GM11168 (cell line): ENCODE results near the gene MED31.
"Not testable (repeated sequence)": the region's sequence is repeated elsewhere in the genome, so short reads cannot be mapped to it uniquely, and the experiment has no call there.

Experiments
- in situ Hi-C: fragments of 300-500 bp; cut with MboI; formaldehyde crosslinking; loops from one replicate; pipeline ENCODE4 v1.12.0; 2022; ENCODE audit warnings: low sequenced_read_pairs; ENCODE audit not compliant: unreplicated experiment

MED31 gene

DNA sequence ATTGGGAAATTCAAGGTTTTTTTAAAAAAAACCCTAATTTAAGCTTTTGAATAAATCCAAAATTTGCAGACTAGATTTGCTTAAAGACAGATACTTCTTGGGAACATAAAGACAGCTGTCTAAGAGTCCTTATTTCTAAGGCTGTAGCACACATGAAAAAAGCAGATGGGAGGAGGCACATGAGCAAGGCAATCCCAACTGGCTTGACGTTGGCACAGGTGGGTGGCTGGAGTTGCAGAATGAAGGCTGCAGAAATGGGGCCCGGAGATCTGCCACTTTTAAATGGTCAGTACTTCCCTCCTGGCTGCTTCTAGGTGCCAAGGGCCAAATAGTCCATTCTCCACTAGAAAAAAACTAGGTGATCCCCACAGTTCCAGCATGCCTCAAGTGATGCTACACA is 15.3 kb downstream of the MED31 start:
- in situ Hi-C loops = no loop called here

DNA sequence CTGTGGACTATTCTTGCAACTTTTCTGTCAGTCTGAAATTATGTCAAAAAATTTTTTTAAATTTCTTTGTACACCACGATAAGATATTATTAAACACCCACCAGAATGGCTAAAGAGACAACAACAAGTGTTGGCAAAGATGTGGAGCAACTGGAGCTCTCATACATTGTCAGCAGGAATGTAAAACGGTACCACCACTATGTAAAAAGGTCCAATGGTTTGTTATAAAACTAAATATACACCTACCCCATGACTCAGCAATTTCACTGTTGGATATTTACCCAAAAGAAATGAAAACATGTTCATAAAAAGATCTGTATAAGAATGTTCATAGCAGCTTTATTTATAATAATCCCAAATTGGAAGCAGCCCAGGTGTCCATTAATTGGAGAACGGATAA is 18.1 kb downstream of the MED31 start:
- in situ Hi-C loops = no loop called here

DNA sequence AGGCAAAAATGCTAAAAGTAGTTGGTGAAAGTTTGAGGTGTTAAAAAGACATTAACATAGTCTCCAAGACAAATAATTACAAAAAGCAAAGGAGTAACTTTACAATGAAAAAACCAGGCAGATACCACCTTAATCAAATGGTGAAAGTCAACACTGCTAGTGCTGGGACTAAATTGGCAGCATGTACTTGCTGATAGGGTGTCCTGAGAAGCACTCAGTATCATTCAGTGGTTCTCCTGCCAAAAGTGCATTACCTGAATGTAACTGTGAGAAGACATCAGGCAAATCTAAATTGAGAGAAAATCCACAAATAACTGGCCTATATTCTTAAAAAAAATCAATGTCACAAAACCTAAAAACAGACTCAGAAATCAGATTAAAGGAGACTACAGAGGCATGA is 18.9 kb downstream of the MED31 start:
- in situ Hi-C loops = no loop called here

DNA sequence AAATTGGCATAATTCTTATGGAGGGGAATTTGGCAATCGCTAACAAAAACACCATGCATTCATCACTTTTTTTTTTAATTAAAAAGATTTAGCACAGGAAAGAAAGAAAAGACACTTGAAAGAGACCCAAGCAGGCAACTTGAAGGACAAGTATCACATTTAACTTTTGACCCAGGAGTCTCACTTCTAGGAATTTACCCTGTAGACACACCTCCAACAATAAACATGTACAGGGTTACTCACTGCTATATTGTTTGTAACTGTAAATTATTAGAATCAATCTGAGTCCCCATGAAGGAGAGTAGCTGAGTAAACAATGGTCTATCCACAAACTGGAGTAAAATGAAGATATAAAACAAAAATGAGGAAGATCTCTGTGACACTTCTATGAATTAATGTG is 21.0 kb downstream of the MED31 start:
- in situ Hi-C loops = no loop called here

DNA sequence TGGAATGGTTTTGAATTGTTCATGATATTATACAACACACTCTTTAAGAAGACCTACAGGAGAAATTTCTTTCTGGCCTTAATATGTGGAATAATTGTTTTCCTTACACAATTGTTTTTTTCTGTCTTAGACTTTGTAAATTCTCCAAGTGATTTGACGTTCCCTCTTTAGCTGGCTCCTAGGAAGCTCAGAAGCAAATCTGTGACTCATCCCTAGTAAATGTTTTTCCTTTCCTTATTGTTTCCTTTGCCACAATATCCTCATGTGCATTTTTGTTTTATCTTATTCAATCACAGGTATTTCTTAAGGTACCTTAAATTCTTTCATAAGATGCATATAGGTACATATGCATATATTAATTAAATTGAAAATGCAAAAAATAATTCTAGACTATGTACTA is 24.4 kb downstream of the MED31 start:
- in situ Hi-C loops = no loop called here

DNA sequence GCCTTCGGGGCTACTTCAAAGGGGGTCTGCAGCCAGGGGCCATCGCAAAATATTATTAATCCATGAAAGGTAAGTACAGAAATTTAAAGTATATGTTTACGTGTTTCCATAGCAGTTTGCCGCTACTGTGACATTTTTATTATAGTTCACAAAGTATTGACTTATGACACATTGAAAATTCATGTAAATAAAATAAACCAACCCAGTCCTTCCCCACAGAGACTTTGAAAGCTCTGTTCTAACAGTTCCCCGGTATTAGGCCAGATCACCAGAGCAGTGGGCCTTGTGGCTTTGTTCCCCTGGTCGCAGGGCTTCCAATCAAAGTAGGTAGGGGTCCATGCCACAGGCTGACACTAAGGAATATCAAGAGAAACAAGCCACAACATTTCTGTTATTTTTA is 24.8 kb downstream of the MED31 start:
- in situ Hi-C loops = no loop called here

DNA sequence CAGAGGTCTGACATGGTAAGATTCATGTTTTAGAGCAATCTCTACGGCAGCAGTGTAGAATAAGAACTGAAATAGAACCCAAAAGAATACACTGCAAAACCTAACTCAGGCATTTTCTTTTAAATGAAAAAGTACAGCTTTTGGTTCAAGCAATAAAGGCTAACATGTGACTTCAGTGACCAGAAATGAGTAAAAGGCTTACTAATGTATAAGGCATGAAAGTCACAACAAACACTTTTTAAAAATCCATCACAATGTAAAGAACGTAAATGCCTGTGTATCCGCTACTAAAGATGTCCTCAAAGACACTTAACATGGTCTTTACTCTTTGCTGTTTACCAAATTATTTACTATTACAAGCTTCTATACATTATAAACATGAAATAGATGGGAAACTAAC is 27.5 kb downstream of the MED31 start:
- in situ Hi-C loops = no loop called here

DNA sequence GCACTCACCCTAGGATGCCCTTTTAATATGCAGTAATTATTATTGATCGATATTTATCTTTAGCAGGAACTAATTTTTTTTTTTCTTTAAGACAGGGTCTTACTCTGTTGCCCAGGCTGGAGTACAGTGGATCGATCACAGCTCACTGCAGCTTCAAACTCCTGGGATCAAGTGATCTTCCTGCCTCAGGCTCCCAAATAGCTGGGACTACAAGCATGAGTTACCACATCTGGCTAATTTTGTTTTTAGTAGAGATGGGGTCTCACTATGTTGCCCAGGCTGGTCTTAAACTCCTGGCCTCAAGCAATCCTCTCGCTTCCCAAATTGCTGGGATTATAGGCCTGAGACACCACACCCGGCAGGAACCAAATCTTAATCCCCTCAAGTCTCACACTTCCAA is 40.2 kb downstream of the MED31 start:
- in situ Hi-C loops = no loop called here

DNA sequence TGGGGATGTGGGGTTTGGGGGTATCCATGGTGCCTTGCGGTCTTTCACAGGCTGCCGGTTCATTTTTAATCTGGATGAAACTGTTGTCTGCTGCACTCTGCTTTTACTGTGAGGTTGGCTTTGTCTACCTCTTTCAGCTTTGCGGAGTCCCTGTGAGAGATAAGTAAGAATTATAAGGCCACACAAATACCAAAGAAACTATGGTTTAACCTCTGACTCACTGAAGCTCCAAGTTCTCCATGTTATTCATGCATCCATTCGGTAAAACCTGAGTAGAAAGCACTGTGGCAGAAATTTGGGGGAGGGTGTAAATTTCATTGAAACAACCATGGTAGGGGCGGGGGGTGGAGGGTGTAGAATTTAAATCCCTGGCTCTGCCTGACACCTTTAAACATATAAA is 41.4 kb downstream of the MED31 start:
- in situ Hi-C loops = no loop called here

DNA sequence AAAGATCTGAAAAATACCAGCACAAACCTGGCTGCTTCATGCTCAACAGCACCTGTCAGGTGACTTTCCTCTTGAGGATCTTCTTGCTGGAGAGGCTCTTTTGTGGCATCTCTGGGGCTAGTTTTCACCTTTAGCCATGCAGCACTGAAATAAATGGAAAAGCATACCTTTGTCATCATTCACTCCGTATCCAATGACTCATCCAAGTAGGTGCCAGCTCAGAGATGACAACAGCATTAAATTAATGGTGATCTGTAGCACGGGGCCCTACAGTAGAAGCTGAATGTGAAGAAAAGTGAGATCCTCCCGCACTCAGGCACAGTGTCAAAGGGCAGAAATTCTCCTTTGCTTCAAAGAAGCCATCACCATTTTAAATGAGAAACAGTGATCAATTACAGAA is 43.1 kb downstream of the MED31 start:
- in situ Hi-C loops = no loop called here

DNA sequence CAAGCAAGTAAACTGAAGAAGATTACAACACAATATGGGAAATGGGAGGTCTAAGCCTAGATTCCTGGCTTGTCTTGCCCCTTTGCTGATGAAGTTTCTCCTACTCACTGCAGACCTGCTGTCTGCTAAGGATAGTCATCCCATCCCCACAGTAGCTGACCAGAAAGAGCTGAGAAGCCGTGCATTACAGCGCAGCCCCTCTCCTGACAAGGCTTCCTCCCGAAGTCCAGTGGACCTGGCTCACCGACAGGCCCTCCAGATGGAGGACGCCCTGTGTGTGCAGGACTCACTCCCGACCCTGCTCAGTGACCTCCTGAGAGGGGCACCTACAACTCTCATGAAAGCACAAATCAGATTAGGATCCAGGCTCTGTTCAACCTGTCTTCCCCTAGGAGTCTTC is 46.3 kb downstream of the MED31 start:
- in situ Hi-C loops = no loop called here

DNA sequence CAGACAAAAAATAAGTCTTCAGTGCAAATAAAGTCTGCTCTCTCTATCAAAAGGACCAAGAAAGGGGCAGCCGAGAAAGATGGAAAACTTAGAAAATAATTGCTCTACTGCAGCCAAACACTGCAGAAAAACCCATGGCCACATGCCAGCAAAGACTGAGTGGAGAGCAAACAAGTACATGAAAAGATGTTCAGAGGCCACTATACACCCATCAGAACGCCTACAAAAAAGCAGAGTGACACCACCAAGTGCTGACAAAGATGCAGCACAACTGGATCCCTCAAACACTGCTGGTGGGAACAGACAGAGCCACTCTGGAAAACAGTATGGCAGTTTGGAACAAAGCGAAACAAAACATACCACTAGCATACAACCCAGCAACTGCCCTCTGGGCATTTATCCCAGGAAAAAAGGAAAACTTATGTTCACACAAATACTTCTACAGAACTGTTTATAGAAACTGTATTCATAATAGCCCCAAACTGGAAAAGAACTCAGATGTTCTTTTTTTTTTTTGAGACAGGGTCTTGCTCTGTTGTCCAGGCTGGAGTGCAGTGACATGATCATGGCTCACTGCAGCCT is 47.6 kb downstream of the MED31 start:
- in situ Hi-C loops = no loop called here

DNA sequence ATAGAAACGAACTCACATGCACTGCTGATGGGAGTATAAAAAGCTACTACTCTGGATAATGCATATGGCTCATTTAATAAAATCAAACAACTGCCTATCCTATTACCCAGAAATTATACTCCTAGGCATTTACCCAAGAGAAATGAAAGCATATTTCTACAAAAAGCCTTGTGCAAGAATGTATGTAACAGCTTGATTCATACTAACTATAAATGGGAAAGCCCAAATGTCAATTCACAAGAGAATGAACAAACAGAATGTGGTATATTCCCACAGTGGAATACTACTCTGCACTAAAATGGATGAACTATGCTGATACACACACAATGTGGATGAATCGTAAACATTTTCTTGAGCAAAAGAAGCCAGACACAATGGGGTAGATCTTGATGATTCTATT is 49.3 kb downstream of the MED31 start:
- in situ Hi-C loops = no loop called here

DNA sequence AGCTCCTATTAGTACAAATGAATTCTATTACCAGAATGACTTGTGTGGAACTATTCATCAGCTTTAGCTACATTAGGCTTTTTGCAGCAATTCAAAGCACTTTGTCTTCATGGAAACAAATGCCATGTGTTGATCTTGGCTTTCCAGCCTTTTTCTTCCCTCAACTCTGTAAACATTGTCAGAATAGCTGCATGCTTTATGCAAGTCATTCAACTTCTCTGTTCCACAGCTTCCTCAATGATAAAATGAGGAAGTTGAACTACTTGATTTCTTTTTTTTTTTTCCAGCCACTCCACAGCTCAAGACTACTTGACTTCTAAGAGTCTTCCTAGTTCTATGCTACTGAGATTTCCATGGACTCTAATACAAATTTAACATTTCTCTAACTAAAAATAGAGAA is 52.0 kb downstream of the MED31 start:
- in situ Hi-C loops = no loop called here

DNA sequence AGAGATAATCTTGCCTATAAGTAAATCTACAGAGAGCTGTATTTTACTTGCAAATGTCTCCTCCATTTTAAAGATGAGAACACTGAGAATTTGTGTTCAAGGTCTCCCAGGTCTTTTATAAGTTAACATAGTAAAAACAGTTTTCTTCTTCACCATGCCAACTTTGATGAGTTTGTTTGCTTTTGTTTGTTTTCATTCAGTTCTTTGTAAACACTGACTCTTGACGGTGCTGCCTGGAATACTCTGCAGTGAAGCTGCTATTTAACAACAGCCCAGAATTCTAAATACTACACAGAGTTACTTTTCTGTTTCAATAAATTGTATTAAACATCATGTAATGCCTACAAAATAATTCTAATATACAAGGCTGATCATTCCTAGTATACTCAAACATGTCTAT is 53.7 kb downstream of the MED31 start:
- in situ Hi-C loops = no loop called here

DNA sequence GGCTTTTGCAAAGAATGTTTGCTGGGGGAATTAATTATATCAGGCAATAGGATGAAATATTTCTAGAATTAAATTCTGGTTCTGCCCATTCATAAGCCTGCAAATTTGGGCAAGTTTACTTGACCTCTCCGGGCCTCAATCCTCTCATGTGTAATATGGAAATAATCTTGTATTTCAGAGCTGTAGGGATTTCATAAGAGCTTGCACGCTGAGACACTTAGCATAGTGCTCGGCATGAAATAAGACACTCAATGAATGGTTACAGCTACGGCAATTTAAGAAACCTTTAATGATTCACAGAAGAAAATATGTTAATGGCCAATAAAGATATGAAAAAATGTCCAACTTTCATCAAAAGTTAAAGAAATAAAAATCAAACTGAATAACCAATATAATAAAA is 54.5 kb downstream of the MED31 start:
- in situ Hi-C loops = no loop called here

DNA sequence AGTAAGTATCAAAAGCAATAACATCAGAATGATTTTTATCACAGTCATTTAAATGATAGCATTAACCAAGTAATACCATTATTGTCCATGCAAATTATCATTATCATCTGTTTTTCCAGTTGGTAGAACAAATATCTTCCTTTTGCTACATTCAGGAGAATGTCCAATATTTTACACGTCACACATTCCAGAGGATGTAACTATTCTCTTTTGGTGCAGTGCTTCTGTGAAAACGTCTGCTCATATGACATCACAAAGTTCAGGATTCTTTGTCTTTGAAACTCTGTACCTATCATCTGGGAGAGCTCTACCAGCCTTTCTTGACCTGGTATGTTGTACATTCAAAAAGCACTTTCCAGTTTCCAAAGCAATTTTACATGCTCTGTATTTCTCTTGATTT is 54.9 kb downstream of the MED31 start:
- in situ Hi-C loops = no loop called here

DNA sequence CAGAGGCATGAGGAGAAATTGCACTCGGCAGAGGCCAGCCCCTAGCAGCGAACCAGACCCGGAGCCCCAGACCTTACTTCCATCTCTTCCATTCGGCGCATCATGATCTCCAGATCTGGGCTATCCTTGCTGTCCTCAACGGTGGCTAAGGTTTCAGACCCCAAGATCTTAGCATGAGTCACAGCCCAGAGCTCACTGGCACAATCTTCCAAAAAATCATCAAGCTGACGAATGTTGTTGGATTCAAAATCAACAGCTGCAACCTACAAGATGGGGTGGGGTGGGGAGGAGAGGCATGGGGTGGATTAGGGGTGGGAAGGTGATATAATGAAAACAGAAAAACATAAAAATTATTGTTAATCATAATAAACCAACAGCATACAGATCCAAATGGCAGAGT is 55.3 kb downstream of the MED31 start:
- in situ Hi-C loops = no loop called here

DNA sequence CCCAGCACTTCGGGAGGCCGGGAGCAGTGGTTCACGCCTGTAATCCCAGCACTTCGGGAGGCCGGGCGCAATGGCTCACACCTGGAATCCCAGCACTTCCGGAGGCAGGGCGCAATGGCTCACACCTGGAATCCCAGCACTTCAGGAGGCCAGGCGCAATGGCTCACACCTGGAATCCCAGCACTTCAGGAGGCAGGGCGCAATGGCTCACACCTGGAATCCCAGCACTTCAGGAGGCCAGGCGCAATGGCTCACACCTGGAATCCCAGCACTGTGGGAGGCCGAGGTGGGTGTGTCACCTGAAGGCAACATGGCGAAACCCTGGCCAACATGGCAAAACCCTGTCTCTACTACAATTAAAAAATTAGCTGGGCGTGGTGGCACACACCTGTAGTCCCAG is 58.0 kb downstream of the MED31 start:
- in situ Hi-C loops = not testable (repeated sequence)
